PC-9 (cell line): ENCODE results near the gene TIGD1.

ENCODE experiments used
- CTCF ChIP-seq: fragments of 200-600 bp; sonication (generic); conservative IDR thresholded peaks from 2 replicates; pipeline ENCODE4 v1.6.1; 2017; ENCODE audit warnings: mixed run types, antibody characterized with exemption, mild to moderate bottlenecking, moderate library complexity
- EZH2 ChIP-seq: fragments of 200-600 bp; sonication (generic); IDR thresholded peaks from 2 replicates; pipeline ENCODE4 v1.8.0; 2017; ENCODE audit warnings: antibody characterized with exemption, low read depth

GRCh38 chr2:232520489-232520888 lies 29.9 kb downstream of the TIGD1 start:
- no peak for TF ChIP-seq EZH2
- no peak for TF ChIP-seq CTCF
